ENCODE measurements around the gene COTL1.
A peak's percentile ranks its signal among the peaks of the same experiment; 100 is the strongest.

The COTL1 gene

GRCh38 chr16:84613408-84614072 lies 4.3 kb downstream of the COTL1 start:
- no peaks in the 10 kb centered on the region for H3K9me3 ChIP-seq
- TF ChIP-seq, protein P1, sequence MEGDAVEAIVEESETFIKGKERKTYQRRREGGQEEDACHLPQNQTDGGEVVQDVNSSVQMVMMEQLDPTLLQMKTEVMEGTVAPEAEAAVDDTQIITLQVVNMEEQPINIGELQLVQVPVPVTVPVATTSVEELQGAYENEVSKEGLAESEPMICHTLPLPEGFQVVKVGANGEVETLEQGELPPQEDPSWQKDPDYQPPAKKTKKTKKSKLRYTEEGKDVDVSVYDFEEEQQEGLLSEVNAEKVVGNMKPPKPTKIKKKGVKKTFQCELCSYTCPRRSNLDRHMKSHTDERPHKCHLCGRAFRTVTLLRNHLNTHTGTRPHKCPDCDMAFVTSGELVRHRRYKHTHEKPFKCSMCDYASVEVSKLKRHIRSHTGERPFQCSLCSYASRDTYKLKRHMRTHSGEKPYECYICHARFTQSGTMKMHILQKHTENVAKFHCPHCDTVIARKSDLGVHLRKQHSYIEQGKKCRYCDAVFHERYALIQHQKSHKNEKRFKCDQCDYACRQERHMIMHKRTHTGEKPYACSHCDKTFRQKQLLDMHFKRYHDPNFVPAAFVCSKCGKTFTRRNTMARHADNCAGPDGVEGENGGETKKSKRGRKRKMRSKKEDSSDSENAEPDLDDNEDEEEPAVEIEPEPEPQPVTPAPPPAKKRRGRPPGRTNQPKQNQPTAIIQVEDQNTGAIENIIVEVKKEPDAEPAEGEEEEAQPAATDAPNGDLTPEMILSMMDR (IDR thresholded peaks at IDR 0.05) = no peak
- H3K4me1 ChIP-seq (ENCODE audit: control insufficient read depth in 1 of 2, insufficient read depth in 1 of 2, low read depth in 1 of 2, low read length in 1 of 2) = peaks cover 81 to 82% of the 10 kb centered on the region in 2 experiments
- H3K36me3 ChIP-seq = peaks cover 72% of the 10 kb centered on the region
- peak overlapping the region; percentile 1 to 96 for H3K4me3 ChIP-seq (ENCODE audit: low read depth in 1 of 2, low read length in 1 of 2)
- H3K27ac ChIP-seq = peak overlapping the region; percentile 98
- no peaks in the 10 kb centered on the region for H3K27me3 ChIP-seq

- Histone ChIP-seq H3K27ac (peak overlapping the region; percentile 93), H3K27me3 (no peaks in the 10 kb centered on the region), H3K36me3 (peaks cover 72% of the 10 kb centered on the region), H3K4me1 (ENCODE audit: control insufficient read depth in 1 of 2, insufficient read depth in 1 of 2, low read depth in 1 of 2, low read length in 1 of 2) (peaks cover 84 to 91% of the 10 kb centered on the region in 2 experiments), H3K9me3 (no peaks in the 10 kb centered on the region), H3K4me3 (ENCODE audit: low read depth in 1 of 2, low read length in 1 of 2) (no peak overlapping the region)
- TF ChIP-seq, protein P1 (IDR thresholded peaks at IDR 0.05) = no peak
Observed at GRCh38 chr16:84612686-84613085, 5.2 kb downstream of the COTL1 start.

DNA sequence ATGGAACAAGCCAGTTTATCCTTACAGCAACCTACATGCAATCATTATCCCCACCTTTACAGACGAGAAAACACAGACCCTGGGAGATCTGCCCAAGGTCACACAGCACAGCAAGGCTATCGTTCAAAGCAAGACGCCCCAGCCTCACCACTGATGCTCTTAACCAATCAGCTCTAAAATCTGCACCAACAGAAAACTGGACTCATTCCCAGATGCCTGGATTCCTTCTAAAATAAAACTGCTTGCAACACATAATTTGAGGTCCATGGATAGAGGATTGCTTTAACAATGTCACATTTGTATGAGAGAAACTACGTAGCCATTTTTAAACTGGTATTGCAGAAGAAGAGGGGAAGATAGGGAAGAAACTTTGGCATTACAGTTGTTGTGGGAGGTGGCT lies 6.8 kb downstream of the COTL1 start:
- Histone ChIP-seq H3K9me3 (no peaks in the 10 kb centered on the region), H3K27me3 (no peaks in the 10 kb centered on the region), H3K27ac (peak overlapping the region; percentile 93), H3K4me3 (ENCODE audit: low read depth in 1 of 2, low read length in 1 of 2) (no peak overlapping the region), H3K4me1 (ENCODE audit: control insufficient read depth in 1 of 2, insufficient read depth in 1 of 2, low read depth in 1 of 2, low read length in 1 of 2) (peaks cover 97 to 99% of the 10 kb centered on the region in 2 experiments), H3K36me3 (peaks cover 80% of the 10 kb centered on the region)
- TF ChIP-seq, protein P1 (IDR thresholded peaks at IDR 0.05) = no peak

- Histone ChIP-seq H3K4me3 (ENCODE audit: low read depth in 1 of 2, low read length in 1 of 2) (peak overlapping the region; percentile 23 to 60), H3K9me3 (no peaks in the 10 kb centered on the region), H3K36me3 (peaks cover 77% of the 10 kb centered on the region), H3K4me1 (ENCODE audit: control insufficient read depth in 1 of 2, insufficient read depth in 1 of 2, low read depth in 1 of 2, low read length in 1 of 2) (peaks cover 97 to 99% of the 10 kb centered on the region in 2 experiments), H3K27me3 (no peaks in the 10 kb centered on the region), H3K27ac (peak overlapping the region; percentile 93)
- TF ChIP-seq, protein P1 (IDR thresholded peaks at IDR 0.05) = no peak
Observed at GRCh38 chr16:84610376-84610775, 7.5 kb downstream of the COTL1 start.

DNA sequence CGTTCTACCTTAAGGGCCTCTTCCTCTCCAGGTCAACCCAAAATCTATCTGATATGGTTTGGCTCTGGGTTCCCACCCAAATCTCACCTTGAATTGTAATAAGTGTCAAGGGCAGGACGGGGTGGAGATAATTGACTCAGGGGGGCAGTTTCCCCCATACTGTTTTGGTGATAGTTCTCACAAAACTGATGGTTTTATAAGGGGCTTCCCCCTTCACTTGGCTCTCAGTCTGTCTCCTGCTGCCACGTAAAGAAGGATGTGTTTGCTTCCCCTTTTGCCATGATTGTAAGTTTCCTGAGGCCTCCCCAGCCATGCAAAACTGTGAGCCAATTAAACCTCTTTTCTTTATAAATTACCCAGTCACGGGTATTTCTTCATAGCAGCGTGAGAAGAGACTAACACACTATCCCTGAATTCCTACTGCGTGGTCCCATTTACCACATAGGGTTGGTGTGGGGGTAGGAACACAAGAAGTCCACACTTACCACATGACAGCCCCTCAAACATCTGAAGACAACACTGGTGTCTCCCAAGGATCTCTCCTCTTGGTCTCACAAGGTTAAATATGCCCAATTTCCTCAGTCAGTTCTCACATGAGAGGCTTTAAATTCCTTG lies 8.2 kb downstream of the COTL1 start:
- Histone ChIP-seq H3K4me3 (ENCODE audit: low read depth in 1 of 2, low read length in 1 of 2) (peak overlapping the region; percentile 56 to 60), H3K36me3 (peaks cover 74% of the 10 kb centered on the region), H3K4me1 (ENCODE audit: control insufficient read depth in 1 of 2, insufficient read depth in 1 of 2, low read depth in 1 of 2, low read length in 1 of 2) (peaks cover 97 to 99% of the 10 kb centered on the region in 2 experiments), H3K27ac (peak overlapping the region; percentile 93), H3K9me3 (no peaks in the 10 kb centered on the region), H3K27me3 (no peaks in the 10 kb centered on the region)
- TF ChIP-seq, protein P1 (IDR thresholded peaks at IDR 0.05) = no peak
